ENCODE data around the gene HDAC4.

Gene HDAC4

GRCh38 chr2:239341840-239342239 is 59.0 kb downstream of the HDAC4 start:
- Histone ChIP-seq H3K27ac (replicated peaks) (no peak overlapping the region), H3K27me3 (ENCODE audit: insufficient read depth, poor library complexity, severe bottlenecking) (no peaks in the 10 kb centered on the region), H3K4me3 (replicated peaks; ENCODE audit: insufficient read depth, low read length) (no peak overlapping the region)
- TF ChIP-seq POLR2AphosphoS5 (IDR thresholded peaks at IDR 0.05; ENCODE audit: low read depth) (no peak), CTCF (IDR thresholded peaks at IDR 0.05; ENCODE audit: insufficient read depth, low read length) (no peak), GABPA (IDR thresholded peaks at IDR 0.05; ENCODE audit: low read depth) (no peak), REST (IDR thresholded peaks at IDR 0.05; ENCODE audit: insufficient replicate concordance, low read depth) (no peak), SPI1 (IDR thresholded peaks at IDR 0.05; ENCODE audit: borderline replicate concordance, low read depth) (no peak)
- DNase-seq (ENCODE audit: low read depth in 1 of 2, low spot score in 1 of 2), result no peak

GRCh38 chr2:239341146-239341732 is 59.6 kb downstream of the HDAC4 start:
- no peak for DNase-seq (ENCODE audit: low read depth in 1 of 2, low spot score in 1 of 2)
- H3K27ac ChIP-seq (replicated peaks), result no peak overlapping the region
- H3K4me3 ChIP-seq (replicated peaks; ENCODE audit: insufficient read depth, low read length), result no peak overlapping the region
- TF ChIP-seq POLR2AphosphoS5 (IDR thresholded peaks at IDR 0.05; ENCODE audit: low read depth) (no peak), REST (IDR thresholded peaks at IDR 0.05; ENCODE audit: insufficient replicate concordance, low read depth) (no peak), SPI1 (IDR thresholded peaks at IDR 0.05; ENCODE audit: borderline replicate concordance, low read depth) (no peak), CTCF (IDR thresholded peaks at IDR 0.05; ENCODE audit: insufficient read depth, low read length) (no peak), GABPA (IDR thresholded peaks at IDR 0.05; ENCODE audit: low read depth) (no peak)
- H3K27me3 ChIP-seq (ENCODE audit: insufficient read depth, poor library complexity, severe bottlenecking), result no peaks in the 10 kb centered on the region

GRCh38 chr2:239339726-239340601 is 60.9 kb downstream of the HDAC4 start:
- no peak overlapping the region for H3K4me3 ChIP-seq (replicated peaks; ENCODE audit: insufficient read depth, low read length)
- H3K27me3 ChIP-seq (ENCODE audit: insufficient read depth, poor library complexity, severe bottlenecking), result no peaks in the 10 kb centered on the region
- TF ChIP-seq GABPA (IDR thresholded peaks at IDR 0.05; ENCODE audit: low read depth), result no peak
- no peak for TF ChIP-seq REST (IDR thresholded peaks at IDR 0.05; ENCODE audit: insufficient replicate concordance, low read depth)
- peak; percentile 33; the same call in 1 of the 2 replicates for TF ChIP-seq POLR2AphosphoS5 (IDR thresholded peaks at IDR 0.05; ENCODE audit: low read depth)
- H3K27ac ChIP-seq (replicated peaks), result no peak overlapping the region
- DNase-seq (ENCODE audit: low read depth in 1 of 2, low spot score in 1 of 2), result peak in 1 of 2 experiments; percentile 70

Data from HL-60 (cell line).